GM19099 (cell line): ENCODE results near the gene PFAS.

Source experiments
- POLR2A ChIP-seq: IDR thresholded peaks from 3 replicates; pipeline ENCODE4 v1.6.1; 2011; ENCODE audit warnings: low read depth; ENCODE audit not compliant: insufficient read length; ENCODE audit errors: extremely low read depth

Gene PFAS

GRCh38 chr17:8255499-8255898 lies 6.4 kb downstream of the PFAS start:
- TF ChIP-seq POLR2A, result no peak

GRCh38 chr17:8256291-8256690 lies 7.2 kb downstream of the PFAS start:
- no peak for TF ChIP-seq POLR2A

GRCh38 chr17:8256691-8257090 lies 7.6 kb downstream of the PFAS start:
- TF ChIP-seq POLR2A, result no peak

- no peak for TF ChIP-seq POLR2A
Observed at GRCh38 chr17:8257801-8258200, 8.7 kb downstream of the PFAS start.

- TF ChIP-seq POLR2A, result no peak
Observed at GRCh38 chr17:8264320-8264719, 15.2 kb downstream of the PFAS start.

- TF ChIP-seq POLR2A, result no peak
Observed at GRCh38 chr17:8264836-8265542, 15.9 kb downstream of the PFAS start.

GRCh38 chr17:8266648-8267479 lies 17.8 kb downstream of the PFAS start:
- TF ChIP-seq POLR2A, result no peak

GRCh38 chr17:8267480-8268147 lies 18.5 kb downstream of the PFAS start:
- TF ChIP-seq POLR2A, result no peak

- no peak for TF ChIP-seq POLR2A
Observed at GRCh38 chr17:8268550-8269298, 19.6 kb downstream of the PFAS start.

- TF ChIP-seq POLR2A, result no peak
Observed at GRCh38 chr17:8272421-8272820, 23.3 kb downstream of the PFAS start.

GRCh38 chr17:8273884-8274444 lies 24.9 kb downstream of the PFAS start:
- no peak for TF ChIP-seq POLR2A

GRCh38 chr17:8274816-8275215 lies 25.7 kb downstream of the PFAS start:
- no peak for TF ChIP-seq POLR2A

- TF ChIP-seq POLR2A, result no peak
Observed at GRCh38 chr17:8275421-8276290, 26.6 kb downstream of the PFAS start.

GRCh38 chr17:8277317-8277716 lies 28.2 kb downstream of the PFAS start:
- TF ChIP-seq POLR2A, result no peak
